ENCODE measurements around the gene GAS2.
A peak's percentile ranks its signal among the peaks of the same experiment; 100 is the strongest.

Gene GAS2

DNA sequence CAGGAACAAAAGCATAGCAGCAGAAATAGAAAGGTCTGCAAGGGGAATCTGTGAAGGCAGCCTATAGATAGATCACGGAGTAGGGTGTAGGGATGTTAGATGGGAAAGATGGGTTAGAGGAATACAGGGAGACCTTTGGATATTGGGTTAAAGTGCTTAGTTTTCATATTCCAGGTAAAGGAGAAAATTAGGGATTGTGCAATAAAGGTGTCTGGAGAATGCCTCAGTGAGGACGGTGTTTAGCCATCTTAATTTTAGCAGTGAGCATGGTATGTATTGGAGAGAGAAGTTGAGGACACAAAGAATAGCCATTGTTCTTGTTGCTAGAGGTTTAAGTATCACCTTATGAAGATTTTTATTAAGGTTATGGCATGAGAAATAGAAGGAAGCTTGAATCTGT, 17.7 kb downstream of the GAS2 start:
- Histone ChIP-seq H3K4ac (ENCODE audit: low read length) (no peak overlapping the region), H3K4me2 (ENCODE audit: insufficient read depth, low read length, poor library complexity, severe bottlenecking) (no peak overlapping the region), H3K9ac (ENCODE audit: low read depth, low read length, poor library complexity) (no peak overlapping the region), H3K4me1 (ENCODE audit: control insufficient read depth in 2 of 2, insufficient read depth in 1 of 2, low read depth in 1 of 2, low read length in 2 of 2) (no peaks in the 10 kb centered on the region), H3K18ac (ENCODE audit: low read length) (no peak overlapping the region), H3K14ac (ENCODE audit: low read length) (no peak overlapping the region), H2BK120ac (ENCODE audit: low read depth, low read length) (no peak overlapping the region), H2BK12ac (ENCODE audit: low read length) (no peak overlapping the region), H3K4me3 (ENCODE audit: low read length in 2 of 2) (no peak overlapping the region), H2AFZ (ENCODE audit: low read length) (no peak overlapping the region), H3K27me3 (ENCODE audit: control insufficient read depth in 3 of 3, insufficient read depth in 3 of 3, low read depth in 1 of 3, low read length in 3 of 3) (no peaks in the 10 kb centered on the region), H3K23ac (ENCODE audit: low read depth, low read length, poor library complexity) (no peak overlapping the region), H3K36me3 (replicated peaks in 1 of 2; ENCODE audit: control insufficient read depth in 2 of 2, insufficient read depth in 2 of 2, low read length in 2 of 2) (no peaks in the 10 kb centered on the region), H4K91ac (ENCODE audit: low read depth, low read length, poor library complexity) (no peak overlapping the region), H3K79me1 (ENCODE audit: low read depth, low read length) (no peaks in the 10 kb centered on the region), H2AK5ac (ENCODE audit: low read depth, low read length) (no peak overlapping the region), H2BK15ac (ENCODE audit: low read length) (no peak overlapping the region), H2BK5ac (ENCODE audit: low read length) (no peak overlapping the region), H4K8ac (ENCODE audit: low read depth, low read length) (no peak overlapping the region), H3K9me3 (replicated peaks in 1 of 2; ENCODE audit: control insufficient read depth in 2 of 2, insufficient read depth in 1 of 2, low read depth in 1 of 2, low read length in 2 of 2) (no peaks in the 10 kb centered on the region), H3K27ac (replicated peaks; ENCODE audit: low read length) (no peak overlapping the region)
- no peak for DNase-seq (ENCODE audit: low spot score)
- WGBS, 2 donors (ENCODE audit: extremely low coverage in 2 of 2, insufficient read length in 2 of 2, insufficient replicate concordance in 1 of 2): no CpG with 5 or more reads among the region's 2 CpGs

DNA sequence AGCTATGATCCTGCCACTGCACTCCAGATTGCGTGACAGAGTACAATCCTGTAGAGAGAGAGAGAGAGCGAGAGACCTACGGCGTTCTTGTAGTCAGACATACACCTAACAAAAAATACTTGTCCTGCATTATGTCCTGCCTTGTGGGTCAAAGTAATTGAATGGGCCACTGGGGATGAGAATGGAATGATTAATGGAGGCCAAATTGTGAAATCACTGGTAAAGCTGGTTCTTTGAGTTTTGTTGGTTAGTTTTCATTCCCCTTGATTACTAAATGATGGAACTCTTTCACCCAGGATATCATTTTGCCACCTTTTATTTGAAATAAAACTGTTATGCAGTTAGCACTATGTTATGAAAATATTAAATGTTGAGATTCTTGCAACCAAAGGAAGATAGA, 18.7 kb downstream of the GAS2 start:
- Histone ChIP-seq H3K79me1 (ENCODE audit: low read depth, low read length) (no peaks in the 10 kb centered on the region), H2BK15ac (ENCODE audit: low read length) (no peak overlapping the region), H3K9ac (ENCODE audit: low read depth, low read length, poor library complexity) (no peak overlapping the region), H3K4me1 (ENCODE audit: control insufficient read depth in 2 of 2, insufficient read depth in 1 of 2, low read depth in 1 of 2, low read length in 2 of 2) (no peaks in the 10 kb centered on the region), H3K27ac (replicated peaks; ENCODE audit: low read length) (no peak overlapping the region), H3K18ac (ENCODE audit: low read length) (no peak overlapping the region), H3K27me3 (ENCODE audit: control insufficient read depth in 3 of 3, insufficient read depth in 3 of 3, low read depth in 1 of 3, low read length in 3 of 3) (no peaks in the 10 kb centered on the region), H3K9me3 (replicated peaks in 1 of 2; ENCODE audit: control insufficient read depth in 2 of 2, insufficient read depth in 1 of 2, low read depth in 1 of 2, low read length in 2 of 2) (no peaks in the 10 kb centered on the region), H2BK120ac (ENCODE audit: low read depth, low read length) (no peak overlapping the region), H2AFZ (ENCODE audit: low read length) (no peak overlapping the region), H3K36me3 (replicated peaks in 1 of 2; ENCODE audit: control insufficient read depth in 2 of 2, insufficient read depth in 2 of 2, low read length in 2 of 2) (no peaks in the 10 kb centered on the region), H4K8ac (ENCODE audit: low read depth, low read length) (no peak overlapping the region), H3K4ac (ENCODE audit: low read length) (no peak overlapping the region), H3K4me2 (ENCODE audit: insufficient read depth, low read length, poor library complexity, severe bottlenecking) (no peak overlapping the region), H3K4me3 (ENCODE audit: low read length in 2 of 2) (no peak overlapping the region), H2BK5ac (ENCODE audit: low read length) (no peak overlapping the region), H3K14ac (ENCODE audit: low read length) (no peak overlapping the region), H4K91ac (ENCODE audit: low read depth, low read length, poor library complexity) (no peak overlapping the region), H2AK5ac (ENCODE audit: low read depth, low read length) (no peak overlapping the region), H3K23ac (ENCODE audit: low read depth, low read length, poor library complexity) (no peak overlapping the region), H2BK12ac (ENCODE audit: low read length) (no peak overlapping the region)
- DNase-seq (ENCODE audit: low spot score): no peak
- no CpG with 5 or more reads among the region's 4 CpGs for WGBS, 2 donors (ENCODE audit: extremely low coverage in 2 of 2, insufficient read length in 2 of 2, insufficient replicate concordance in 1 of 2)

DNA sequence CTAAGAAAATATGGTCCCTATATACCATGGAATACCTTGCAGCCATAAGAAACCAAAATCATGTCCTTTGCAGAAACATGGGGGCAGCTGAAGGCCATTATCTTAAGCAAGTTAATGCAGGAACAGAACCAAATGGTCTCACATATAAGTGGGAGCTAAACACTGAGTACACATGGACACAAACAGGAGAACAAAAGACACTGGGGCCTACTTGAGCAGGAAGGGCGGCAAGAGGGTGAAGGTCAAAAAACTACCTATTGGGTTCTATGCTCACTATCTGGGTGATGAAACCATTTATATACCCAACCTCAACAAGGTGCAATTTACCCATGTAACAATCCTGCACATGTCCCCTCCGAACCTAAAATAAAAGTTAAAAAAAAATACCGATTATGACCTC, 22.5 kb downstream of the GAS2 start:
- Histone ChIP-seq H2AFZ (ENCODE audit: low read length) (peak overlapping the region; percentile 76), H2BK5ac (ENCODE audit: low read length) (no peak overlapping the region), H3K79me1 (ENCODE audit: low read depth, low read length) (no peaks in the 10 kb centered on the region), H3K18ac (ENCODE audit: low read length) (no peak overlapping the region), H3K23ac (ENCODE audit: low read depth, low read length, poor library complexity) (no peak overlapping the region), H3K27ac (replicated peaks; ENCODE audit: low read length) (no peak overlapping the region), H4K8ac (ENCODE audit: low read depth, low read length) (no peak overlapping the region), H3K4me3 (ENCODE audit: low read length in 2 of 2) (no peak overlapping the region), H3K4me1 (ENCODE audit: control insufficient read depth in 2 of 2, insufficient read depth in 1 of 2, low read depth in 1 of 2, low read length in 2 of 2) (peaks cover 4 to 11% of the 10 kb centered on the region in 2 donors), H2BK120ac (ENCODE audit: low read depth, low read length) (no peak overlapping the region), H3K9me3 (replicated peaks in 1 of 2; ENCODE audit: control insufficient read depth in 2 of 2, insufficient read depth in 1 of 2, low read depth in 1 of 2, low read length in 2 of 2) (no peaks in the 10 kb centered on the region), H2AK5ac (ENCODE audit: low read depth, low read length) (no peak overlapping the region), H3K27me3 (ENCODE audit: control insufficient read depth in 3 of 3, insufficient read depth in 3 of 3, low read depth in 1 of 3, low read length in 3 of 3) (no peaks in the 10 kb centered on the region), H3K14ac (ENCODE audit: low read length) (no peak overlapping the region), H3K36me3 (replicated peaks in 1 of 2; ENCODE audit: control insufficient read depth in 2 of 2, insufficient read depth in 2 of 2, low read length in 2 of 2) (no peaks in the 10 kb centered on the region), H3K4me2 (ENCODE audit: insufficient read depth, low read length, poor library complexity, severe bottlenecking) (no peak overlapping the region), H2BK12ac (ENCODE audit: low read length) (no peak overlapping the region), H2BK15ac (ENCODE audit: low read length) (no peak overlapping the region), H3K9ac (ENCODE audit: low read depth, low read length, poor library complexity) (no peak overlapping the region), H4K91ac (ENCODE audit: low read depth, low read length, poor library complexity) (no peak overlapping the region), H3K4ac (ENCODE audit: low read length) (no peak overlapping the region)
- no peak for DNase-seq (ENCODE audit: low spot score)
- no CpG with 5 or more reads among the region's 3 CpGs for WGBS, 2 donors (ENCODE audit: extremely low coverage in 2 of 2, insufficient read length in 2 of 2, insufficient replicate concordance in 1 of 2)

DNA sequence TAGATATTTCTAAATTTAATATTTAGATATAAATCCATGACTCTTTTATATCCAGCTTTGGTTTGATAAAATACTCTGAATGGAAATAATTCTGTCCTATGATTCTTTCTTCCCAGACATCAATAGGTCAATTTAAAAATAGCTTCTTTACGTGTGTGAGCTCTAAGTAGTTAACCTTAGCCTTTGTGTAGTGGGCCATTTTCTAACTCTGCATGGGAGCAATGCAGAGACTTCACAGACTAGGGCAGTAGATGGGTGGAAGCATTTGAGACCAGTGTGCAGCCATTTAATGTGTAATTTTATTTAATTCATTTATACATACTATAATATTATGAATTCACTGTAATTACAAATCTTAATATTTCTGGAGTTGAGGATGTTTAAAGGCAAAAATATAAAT, 23.8 kb downstream of the GAS2 start:
- H2AK5ac ChIP-seq (ENCODE audit: low read depth, low read length): no peak overlapping the region
- H3K18ac ChIP-seq (ENCODE audit: low read length): no peak overlapping the region
- H2AFZ ChIP-seq (ENCODE audit: low read length): peak overlapping the region; percentile 88
- H3K4me2 ChIP-seq (ENCODE audit: insufficient read depth, low read length, poor library complexity, severe bottlenecking): no peak overlapping the region
- no peaks in the 10 kb centered on the region for H3K36me3 ChIP-seq (replicated peaks in 1 of 2; ENCODE audit: control insufficient read depth in 2 of 2, insufficient read depth in 2 of 2, low read length in 2 of 2)
- H4K91ac ChIP-seq (ENCODE audit: low read depth, low read length, poor library complexity): no peak overlapping the region
- no peak overlapping the region for H2BK120ac ChIP-seq (ENCODE audit: low read depth, low read length)
- no peaks in the 10 kb centered on the region for H3K9me3 ChIP-seq (replicated peaks in 1 of 2; ENCODE audit: control insufficient read depth in 2 of 2, insufficient read depth in 1 of 2, low read depth in 1 of 2, low read length in 2 of 2)
- H3K4me3 ChIP-seq (ENCODE audit: low read length in 2 of 2): no peak overlapping the region
- no peak overlapping the region for H3K27ac ChIP-seq (replicated peaks; ENCODE audit: low read length)
- no peak overlapping the region for H2BK12ac ChIP-seq (ENCODE audit: low read length)
- no peaks in the 10 kb centered on the region for H3K27me3 ChIP-seq (ENCODE audit: control insufficient read depth in 3 of 3, insufficient read depth in 3 of 3, low read depth in 1 of 3, low read length in 3 of 3)
- no peak overlapping the region for H4K8ac ChIP-seq (ENCODE audit: low read depth, low read length)
- no peak overlapping the region for H3K9ac ChIP-seq (ENCODE audit: low read depth, low read length, poor library complexity)
- H3K23ac ChIP-seq (ENCODE audit: low read depth, low read length, poor library complexity): no peak overlapping the region
- no peak overlapping the region for H2BK5ac ChIP-seq (ENCODE audit: low read length)
- no CpG with 5 or more reads among the region's 1 CpG for whole genome bisulfite sequencing, 2 donors (ENCODE audit: extremely low coverage in 2 of 2, insufficient read length in 2 of 2, insufficient replicate concordance in 1 of 2)
- no peak overlapping the region for H2BK15ac ChIP-seq (ENCODE audit: low read length)
- no peak overlapping the region for H3K4ac ChIP-seq (ENCODE audit: low read length)
- no peak for DNase-seq (ENCODE audit: low spot score)
- H3K79me1 ChIP-seq (ENCODE audit: low read depth, low read length): no peaks in the 10 kb centered on the region
- H3K4me1 ChIP-seq (ENCODE audit: control insufficient read depth in 2 of 2, insufficient read depth in 1 of 2, low read depth in 1 of 2, low read length in 2 of 2): peaks cover 4 to 11% of the 10 kb centered on the region in 2 donors
- no peak overlapping the region for H3K14ac ChIP-seq (ENCODE audit: low read length)

All from neuronal stem cell (in vitro differentiated cells).